OCI-M1 (cell line): ENCODE data around the gene UIMC1.
"Not testable (repeated sequence)": the region's sequence is repeated elsewhere in the genome, so short reads cannot be mapped to it uniquely, and the experiment has no call there.

Experiments
- DNase-seq: peaks from one replicate; lab custom pipeline; 2025; lab: John Stamatoyannopoulos, UW

The UIMC1 gene

DNA sequence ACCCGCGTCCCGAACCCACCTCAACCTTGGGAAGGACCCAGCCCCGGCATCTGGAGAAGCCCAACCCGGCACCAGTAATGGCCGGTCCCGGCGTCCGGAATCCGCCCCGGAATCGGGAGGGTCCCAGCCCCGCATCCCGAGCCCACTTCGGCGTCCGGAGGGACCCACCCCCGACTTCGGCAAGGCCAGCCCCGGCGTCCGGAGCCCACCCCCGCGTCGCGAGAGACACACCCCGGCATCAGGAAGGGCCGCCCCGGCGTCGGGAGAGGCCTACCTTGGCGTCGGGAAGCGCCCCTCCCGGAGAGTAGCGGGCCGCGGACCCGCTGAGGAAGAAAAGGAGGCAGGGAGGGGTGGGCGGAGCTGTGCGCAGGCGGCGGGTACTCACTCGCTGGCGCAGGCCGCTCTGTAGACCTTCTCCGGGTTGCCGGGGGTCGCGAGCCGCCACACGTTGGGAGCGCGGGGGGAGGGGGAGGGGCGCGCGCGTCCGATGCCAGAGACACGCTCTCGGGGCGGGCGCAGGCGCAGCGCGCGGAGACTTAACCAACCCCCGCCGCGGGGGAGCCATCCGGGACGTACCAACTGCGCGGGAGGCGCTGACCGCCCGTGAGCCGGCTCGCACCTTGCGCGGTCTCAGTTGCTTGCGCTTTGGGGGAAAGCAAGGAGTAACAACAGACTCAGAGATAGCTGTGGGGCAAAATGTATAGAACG lies at the start of gene UIMC1:
UIMC1 (minus strand) TSS at position 515 of the 708 bp plus-strand sequence. CDS start 24,164 bp downstream, outside the sequence.
- DNase-seq = peak; percentile 93

DNA sequence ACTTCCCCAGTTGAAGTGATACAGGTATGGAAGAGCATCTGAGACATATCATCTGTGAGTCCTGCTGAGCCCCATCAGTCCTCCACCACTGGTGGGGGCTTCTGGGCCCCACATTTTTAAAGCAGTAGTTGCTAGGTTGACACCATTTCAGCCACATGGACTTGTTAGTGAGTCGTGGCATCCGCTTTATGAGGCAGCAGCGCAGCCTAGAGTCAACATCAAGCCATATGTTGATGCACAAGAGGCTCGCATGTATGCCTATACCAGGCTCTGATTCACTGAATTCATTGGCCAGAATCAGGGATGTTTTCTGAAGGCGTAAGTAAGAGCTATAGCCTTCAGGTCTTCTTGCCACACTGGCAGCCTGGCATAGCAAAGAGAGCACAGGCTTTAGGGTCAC lies 42.7 kb upstream of the UIMC1 start:
- no peak for DNase-seq

DNA sequence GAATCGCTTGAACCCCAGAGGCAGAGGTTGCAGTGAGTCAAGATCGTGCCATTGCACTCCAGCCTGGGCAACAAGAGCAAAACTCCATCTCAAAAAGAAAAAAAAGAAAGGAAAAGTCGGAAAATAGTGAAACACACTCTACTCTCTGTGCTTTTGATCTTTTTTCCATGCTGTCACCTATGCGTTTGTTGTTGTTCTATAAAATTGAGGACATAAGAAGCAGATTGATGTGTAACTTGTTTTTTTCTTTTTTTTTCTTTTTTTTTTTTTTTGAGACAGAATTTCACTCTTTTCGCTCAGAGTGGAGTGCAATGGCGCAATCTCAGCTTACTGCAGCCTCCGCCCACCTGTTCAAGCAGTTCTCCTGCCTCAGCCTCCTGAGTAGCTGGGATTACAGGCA lies 42.0 kb upstream of the UIMC1 start:
- DNase-seq = not testable (repeated sequence)

DNA sequence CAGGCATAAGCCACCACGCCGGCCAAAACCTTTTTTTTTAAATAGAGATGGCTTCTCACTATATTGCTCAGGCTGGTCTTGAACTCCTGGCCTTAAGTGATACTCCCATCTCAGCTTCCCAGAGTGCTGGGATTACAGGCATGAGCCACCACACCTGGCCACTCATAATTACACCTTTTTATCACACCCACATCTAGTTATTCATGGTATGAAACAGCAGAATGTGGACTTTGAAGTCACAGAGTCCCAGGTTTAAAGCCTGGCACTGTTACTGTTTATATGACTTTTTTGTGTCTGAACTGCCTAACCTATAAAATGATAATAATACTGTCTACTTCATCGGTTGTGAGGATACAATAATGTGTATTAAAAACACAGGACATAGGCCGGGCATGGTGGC lies 39.1 kb upstream of the UIMC1 start:
- no peak for DNase-seq

DNA sequence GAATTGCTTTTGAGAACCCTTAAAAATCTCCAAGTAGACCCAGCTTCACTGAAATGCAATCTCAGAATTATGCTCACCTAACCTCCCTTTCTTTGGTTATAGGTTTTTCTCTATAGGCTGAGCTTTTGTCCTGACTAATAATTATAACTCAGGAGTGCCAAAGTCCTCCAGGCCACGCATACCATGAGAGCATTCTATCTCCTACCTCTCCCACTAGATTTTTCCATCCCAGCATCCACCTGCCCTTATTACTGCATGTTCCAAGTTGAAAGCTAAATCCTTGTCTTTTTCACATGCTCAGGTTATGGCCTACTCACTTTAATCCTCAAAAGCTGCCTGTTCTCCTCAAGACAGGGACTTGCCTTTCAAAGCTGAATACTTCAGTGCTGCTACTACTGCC lies 38.1 kb upstream of the UIMC1 start:
- no peak for DNase-seq

DNA sequence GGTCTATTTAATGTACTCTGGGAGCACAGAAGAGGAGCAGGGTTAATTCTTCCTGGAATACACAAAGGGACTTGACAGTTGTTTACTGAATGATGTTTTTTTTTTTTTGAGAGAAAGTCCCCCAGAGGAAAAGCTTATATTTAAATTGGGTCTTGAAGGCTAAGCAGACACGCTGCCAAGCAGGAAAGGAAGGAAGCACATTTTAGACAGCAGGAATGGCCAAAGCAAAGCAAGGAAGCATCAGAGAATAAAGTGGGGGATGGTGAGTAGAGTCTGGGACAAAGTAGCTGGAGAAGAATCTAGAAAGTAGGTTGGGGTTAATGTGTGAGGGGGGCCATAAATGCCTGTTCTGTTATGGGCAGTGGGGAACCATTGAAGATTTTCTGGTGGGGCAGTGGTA lies 37.4 kb upstream of the UIMC1 start:
- no peak for DNase-seq

DNA sequence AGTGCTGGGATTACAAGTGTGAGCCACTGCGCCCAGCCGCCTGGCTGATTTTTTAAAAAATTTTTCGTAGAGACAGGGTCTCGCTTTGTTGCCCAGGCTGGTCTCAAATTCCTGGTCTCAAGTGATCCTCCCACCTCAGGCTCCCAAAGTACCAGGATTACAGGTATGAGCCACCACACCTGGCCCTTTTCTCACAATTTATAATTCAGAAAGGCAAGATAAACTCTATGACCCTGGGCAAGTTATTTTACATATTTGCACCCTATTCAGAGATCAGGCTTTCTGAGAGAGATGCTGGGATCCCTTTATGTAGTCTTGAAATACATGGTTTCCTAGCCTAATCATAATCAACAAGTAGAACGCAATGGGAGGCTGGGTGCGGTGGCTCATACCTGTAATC lies 36.5 kb upstream of the UIMC1 start:
- no peak for DNase-seq

DNA sequence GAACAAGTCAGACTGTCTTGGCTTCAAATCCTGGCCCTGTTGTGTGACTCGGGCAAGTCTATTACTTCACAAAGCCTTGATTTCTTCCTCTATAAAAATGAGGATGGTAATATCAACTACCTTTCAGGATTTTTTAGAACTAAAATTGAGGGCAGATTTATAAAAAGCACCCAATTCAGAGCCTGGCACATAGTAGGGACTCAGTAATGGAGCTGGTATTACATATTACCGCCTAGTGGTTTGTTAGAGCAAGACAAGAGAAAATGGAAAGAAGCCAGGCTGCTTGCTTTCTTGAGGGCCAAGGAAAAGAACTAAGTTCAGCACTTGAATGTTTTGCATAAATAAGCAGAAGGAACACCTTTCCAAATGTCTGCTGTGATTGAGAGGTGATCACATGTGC lies 35.4 kb upstream of the UIMC1 start:
- no peak for DNase-seq

DNA sequence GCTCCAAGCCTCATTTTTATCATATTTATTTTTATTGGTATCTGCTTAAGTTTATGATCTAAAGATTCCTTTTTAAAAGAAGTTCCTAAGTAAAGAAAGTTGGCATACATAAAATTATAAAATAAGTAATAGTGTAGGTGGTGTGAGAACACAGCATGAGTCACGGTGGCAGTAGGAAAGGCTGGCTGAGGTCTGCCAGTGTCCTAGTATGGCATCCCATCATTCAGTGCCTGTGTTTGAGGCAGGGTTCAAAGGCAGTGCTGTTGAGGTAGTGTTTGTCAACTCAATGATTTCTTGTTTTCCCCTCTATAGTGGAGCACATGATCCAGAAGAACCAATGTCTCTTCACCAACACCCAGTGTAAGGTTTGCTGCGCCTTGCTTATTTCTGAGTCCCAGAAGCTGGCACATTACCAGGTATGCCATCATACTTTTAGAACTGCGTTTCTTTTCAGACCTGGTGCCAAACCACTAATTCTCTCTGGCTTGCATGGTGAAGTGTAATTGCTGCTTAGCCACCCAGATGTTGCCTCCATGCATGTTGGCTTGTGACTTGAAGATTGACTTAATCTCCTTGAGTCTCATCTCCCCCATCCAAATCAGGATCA lies 34.3 kb upstream of the UIMC1 start:
- no peak for DNase-seq

DNA sequence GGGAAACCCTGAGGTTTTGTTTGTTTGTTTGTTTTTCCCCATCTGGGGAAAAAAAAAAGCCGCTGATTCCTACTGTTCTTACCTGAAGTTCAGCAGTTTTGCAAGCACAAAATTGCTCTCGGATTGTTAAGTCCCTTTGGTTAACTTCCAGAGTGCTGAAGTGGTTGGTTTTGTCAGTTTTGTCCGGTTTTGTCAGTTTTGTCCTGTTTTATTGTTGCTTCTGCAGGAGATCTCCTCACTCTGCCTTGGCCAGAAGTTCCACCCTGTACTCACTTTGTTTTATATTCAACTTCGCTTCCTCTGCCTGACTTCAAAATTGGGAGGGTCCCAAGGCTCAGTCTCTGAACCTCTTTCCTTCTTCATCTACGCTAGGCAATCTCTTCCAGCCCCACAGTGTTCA lies 30.3 kb upstream of the UIMC1 start:
- DNase-seq = no peak

DNA sequence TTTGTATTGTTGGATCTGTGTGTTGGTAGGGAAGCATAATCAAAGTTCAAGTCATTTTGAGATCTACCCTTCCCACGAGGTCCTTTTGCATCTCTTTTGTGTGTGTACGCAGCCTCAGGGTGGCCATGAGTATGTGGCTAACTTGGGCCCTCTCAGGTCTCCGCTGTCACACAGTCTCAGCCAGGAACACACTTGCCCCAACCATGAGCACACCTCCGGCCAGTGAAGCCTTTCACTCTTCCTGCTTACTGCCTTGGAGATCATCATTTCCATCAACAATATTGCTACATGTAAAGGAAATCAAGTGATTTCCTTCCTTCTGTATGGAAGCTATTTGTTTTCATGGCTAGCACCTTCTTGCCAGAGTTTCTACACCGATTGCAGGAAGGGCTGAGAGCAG lies 29.9 kb upstream of the UIMC1 start:
- DNase-seq = no peak

DNA sequence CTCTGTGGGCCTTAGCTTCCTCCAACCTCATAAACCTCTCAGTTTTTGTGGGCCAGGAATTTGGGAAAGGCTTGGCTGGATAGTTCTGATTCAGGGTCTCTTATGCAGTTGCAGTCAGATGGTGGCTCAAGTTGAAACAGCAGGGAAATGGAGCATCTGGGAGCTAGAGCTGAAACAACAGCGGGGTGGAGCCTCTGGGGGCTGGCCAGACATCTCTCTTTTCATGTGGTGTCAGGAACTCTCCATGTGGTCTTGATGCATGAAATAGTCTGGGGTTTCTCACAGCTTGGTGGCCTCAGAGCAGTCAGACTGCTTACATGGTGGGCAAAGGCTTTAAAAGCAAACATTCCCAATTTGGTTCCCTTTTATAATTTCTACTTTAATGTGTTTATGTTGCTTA lies 29.4 kb upstream of the UIMC1 start:
- DNase-seq = no peak

DNA sequence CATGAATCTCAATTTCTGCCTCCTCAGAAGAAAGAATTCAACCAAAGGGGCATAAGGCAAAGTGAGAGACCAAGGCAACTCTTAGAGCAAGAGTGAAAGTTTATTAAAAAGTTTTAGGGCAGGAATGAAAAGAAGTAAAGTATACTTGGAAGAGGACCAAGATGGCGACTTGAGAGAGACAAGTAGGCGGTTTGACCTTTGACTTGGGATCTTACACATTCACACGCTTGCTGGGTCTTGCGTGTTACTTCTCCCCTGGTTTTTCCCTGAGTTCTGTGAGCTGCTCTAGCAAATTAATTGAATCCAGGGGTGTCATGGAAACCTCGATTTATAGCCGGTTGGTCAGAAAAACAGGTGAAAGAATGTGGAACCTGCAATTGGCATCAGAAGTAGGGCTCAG lies 22.9 kb upstream of the UIMC1 start:
- no peak for DNase-seq

DNA sequence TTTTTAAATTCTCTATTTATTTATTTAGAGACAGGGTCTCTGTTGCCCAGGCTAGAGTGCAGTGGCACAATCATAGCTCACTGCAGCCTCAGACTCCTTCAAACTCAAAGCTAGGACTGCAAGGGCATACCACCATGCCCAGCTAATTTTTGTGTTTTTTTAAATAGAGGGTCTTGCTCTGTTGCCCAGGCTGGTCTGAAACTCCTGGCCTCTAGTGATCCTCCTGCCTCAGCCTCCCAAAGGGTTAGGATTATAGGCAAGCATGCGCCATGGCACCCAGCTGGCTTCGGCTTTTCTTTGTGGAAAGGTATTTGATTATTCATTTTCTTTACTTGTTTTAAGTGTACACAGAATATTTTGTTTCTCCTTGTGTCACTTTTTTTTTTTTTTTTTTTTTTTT lies 21.1 kb upstream of the UIMC1 start:
- no peak for DNase-seq

DNA sequence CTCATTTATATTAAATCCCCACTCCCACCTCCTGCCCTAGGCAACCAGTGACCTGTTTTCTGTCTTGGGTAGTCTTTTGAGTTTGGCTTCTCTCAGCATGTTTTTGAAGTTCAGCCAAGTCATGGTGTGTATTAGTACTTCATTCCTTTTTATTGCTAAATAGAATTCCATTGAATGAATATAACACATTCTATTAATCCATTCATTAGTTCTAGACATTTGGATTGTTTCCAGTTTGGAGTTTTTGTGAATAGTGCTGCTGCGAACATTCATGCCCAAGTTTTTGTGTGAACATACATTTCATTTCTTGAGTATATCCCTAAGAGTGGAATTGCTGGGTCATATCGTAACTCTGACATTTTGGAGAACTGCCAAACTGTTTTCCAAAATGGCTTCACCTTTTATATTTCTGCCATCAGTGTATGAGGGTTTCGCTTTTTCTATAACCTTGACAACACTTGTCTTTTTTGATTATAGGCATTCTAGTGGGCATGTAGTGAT lies 18.6 kb upstream of the UIMC1 start:
- peak; percentile 79 for DNase-seq

DNA sequence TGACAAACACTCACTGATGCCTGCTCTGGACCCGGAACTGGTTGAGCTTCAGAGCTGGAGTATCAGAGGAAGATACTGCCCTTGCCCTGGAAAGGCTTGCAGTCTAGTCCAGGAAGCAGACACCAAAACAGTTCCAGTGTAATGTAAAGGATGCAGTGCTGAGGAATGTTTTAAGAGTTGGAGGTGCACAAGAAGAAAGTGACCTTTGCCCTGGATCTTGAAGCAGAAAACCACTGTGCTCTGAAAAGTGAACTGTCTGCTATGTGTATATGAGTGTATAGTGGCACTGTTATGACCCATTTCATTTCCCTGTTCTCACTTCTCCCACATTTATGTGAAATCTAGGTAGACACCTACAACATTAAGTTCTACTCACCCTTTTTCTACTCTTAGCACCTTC lies 18.0 kb upstream of the UIMC1 start:
- no peak for DNase-seq

DNA sequence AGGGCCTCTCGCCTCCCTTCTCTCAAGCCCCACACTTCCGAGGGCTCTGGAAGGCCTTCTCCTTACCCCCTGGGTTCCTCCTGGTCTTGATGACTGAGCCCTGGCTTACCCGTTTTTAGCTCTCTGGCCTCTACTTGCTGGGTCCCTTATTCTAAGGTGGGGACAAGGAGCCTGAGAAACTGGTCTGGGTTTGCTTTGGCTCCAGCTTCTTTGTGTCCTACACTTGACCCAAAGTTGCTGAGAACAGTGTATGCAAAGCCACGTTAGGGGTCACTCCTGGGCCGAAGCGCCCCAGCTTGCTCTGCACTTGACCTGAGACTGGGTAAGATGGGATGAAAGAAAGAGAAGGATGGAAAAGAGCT lies 16.7 kb upstream of the UIMC1 start:
- DNase-seq = peak; percentile 30

DNA sequence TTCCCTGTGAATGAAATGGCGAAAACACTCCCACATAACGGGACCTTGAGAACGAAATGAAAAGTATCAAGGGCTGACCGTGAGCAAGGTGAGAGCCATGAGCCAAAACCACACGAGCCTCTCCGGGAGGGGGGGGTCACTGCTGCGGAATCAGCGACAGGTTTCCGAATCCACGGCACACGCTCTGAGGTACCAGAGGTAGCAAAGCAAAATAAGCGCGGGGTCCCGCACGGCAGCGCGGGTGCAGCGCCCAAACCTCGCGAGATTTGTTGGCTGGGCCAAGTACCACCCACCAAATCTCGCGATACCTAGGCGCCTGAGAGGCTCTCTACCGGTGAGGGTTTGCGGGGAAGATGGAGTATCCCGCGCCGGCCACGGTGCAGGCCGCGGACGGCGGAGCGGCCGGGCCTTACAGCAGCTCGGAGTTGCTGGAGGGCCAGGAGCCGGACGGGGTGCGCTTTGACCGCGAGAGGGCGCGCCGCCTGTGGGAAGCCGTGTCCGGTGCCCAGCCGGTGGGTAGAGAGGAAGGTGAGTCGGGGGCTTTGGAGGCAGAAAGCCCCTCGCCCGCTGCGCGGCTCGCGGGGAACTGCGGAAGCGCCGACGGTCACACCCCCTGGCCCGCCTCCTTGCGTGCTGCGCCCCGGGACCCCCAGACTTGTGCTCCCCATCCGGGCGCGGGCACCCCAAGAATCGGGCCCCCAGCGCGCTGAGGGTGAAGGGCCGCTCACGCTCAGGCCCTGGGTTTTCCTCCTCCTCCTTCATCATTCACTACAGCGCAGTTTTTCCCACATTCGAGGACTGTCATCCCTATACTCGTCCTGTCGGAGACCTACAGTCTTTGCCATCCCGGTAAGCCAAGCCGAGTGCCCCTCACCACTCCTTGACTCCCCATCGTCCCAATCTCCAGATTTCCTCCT lies 16.1 kb upstream of the UIMC1 start, which contains the start of gene ZNF346:
ZNF346 (plus strand) TSS at position 311 of the 917 bp plus-strand sequence; CDS start at position 354, 43 bp downstream.
- DNase-seq = peak; percentile 96

DNA sequence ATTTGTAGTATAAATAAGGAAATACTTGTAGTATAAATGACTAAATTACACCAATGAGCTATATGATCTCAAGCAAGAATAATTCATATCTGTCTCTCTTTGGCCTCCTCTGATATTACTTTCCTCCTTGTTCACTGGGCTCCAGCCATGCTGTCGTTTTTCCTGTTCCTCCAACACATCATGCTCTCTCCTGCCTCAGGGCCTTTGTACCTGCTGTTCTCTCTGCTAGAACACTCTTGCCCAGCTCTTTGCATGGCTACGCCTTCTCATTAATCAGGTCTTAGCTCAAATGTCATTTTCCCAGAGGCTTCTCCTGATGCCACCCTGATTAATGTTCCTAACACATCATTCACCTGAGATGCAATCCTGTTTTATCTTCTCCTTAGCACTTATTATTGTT lies 13.5 kb upstream of the UIMC1 start:
- no peak for DNase-seq

DNA sequence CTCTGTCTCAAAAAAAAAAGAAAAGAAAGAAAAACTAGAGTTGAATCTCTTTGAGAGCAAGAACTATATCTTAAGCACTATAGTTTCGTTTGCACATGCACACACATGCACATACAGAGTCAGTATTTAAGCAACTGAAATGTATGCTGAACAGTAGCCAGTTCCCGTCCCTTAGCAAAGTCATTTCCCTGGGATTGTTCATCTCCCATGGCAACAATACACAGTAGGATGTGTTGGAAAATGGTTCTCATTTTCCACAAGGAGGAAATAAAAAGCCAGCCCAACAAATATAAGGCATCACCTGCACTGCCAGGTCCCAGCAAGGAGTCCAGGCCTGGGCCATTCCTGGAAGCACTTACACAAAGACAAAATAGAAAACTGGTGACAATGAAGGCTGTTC lies 11.8 kb upstream of the UIMC1 start:
- DNase-seq = no peak

DNA sequence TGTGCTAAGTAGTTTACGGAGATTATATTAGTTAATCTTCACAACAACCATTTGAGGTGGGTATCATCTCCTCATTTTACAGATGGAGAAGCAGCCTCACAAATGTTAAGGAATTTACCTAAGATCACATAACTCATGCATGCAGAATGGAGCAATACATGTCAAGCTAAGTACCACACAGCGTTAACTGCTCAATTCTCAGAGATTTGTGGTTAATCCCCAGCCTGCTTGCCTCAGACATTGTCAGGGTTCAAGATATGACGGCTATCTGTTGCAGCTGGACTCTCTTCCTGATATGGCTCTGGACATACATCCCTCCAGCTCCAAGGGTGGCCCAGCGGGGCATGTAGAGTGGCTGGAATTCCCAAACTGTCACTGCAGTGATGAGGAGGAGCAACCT lies 8.6 kb upstream of the UIMC1 start:
- DNase-seq = peak; percentile 3

DNA sequence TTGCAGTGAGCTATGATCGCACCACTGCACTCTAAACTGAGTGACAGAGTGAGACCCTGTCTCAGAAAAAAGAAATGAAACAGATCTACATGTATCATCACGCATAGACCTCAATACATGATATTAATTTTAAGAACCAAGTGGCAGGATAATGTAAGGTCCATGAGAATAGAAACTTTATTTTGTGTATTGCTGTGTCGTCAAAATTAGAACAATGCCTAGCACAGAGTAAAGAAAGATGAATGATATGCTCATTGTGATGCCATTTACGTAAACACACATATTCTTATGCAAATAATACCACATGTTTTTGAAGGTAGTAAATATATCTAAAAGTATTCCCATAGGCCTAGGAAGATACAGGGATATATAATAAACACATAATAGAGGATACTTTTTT lies 3.6 kb upstream of the UIMC1 start:
- no peak for DNase-seq

DNA sequence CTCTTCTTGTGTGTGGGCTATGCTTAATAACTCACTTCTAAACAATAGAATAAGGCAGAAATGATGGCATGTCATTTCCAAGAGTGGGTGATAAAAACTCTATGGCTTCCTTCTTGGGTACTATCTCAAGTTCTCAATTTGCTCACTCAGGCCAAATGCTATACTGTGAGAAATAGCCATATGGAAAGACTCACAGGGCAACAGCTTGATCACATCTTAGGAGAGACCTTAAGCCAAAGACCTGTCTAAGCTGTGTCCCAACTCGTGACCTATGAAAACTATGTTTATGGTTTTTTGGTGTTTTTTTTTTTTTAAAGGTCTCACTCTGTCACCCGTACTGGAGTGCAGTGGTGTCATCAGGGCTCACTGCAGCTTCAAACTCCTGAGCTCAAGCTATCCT lies 2.1 kb upstream of the UIMC1 start:
- DNase-seq = no peak
